ENCODE results near the gene MOV10L1.
"Not testable (repeated sequence)": the region's sequence is repeated elsewhere in the genome, so short reads cannot be mapped to it uniquely, and the experiment has no call there.

Gene MOV10L1

DNA sequence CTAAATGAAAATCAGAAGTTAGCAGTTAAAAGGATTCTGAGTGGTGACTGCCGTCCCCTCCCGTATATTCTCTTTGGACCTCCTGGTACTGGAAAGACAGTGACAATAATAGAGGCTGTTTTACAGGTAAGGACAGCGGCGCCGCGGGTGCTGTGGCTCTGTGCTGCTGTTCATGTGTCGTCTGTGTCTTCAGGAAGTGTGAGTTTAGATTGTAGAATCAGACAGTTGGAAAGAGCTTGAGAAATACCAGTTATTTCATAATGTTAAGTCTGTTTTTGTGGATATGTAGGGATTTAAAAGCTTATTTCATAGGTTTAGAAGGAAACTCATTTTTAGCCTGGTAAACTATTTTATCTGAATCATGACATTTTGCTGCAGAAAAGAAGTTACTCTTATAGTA is 53.3 kb downstream of the MOV10L1 start:
- TF ChIP-seq, protein P1, sequence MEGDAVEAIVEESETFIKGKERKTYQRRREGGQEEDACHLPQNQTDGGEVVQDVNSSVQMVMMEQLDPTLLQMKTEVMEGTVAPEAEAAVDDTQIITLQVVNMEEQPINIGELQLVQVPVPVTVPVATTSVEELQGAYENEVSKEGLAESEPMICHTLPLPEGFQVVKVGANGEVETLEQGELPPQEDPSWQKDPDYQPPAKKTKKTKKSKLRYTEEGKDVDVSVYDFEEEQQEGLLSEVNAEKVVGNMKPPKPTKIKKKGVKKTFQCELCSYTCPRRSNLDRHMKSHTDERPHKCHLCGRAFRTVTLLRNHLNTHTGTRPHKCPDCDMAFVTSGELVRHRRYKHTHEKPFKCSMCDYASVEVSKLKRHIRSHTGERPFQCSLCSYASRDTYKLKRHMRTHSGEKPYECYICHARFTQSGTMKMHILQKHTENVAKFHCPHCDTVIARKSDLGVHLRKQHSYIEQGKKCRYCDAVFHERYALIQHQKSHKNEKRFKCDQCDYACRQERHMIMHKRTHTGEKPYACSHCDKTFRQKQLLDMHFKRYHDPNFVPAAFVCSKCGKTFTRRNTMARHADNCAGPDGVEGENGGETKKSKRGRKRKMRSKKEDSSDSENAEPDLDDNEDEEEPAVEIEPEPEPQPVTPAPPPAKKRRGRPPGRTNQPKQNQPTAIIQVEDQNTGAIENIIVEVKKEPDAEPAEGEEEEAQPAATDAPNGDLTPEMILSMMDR (IDR thresholded peaks at IDR 0.05; ENCODE audit: poor library complexity, severe bottlenecking), result no peak
- ATAC-seq (ENCODE audit: low read depth), result no peak
- Histone ChIP-seq H3K4me1 (ENCODE audit: insufficient read depth, poor library complexity, severe bottlenecking) (no peaks in the 10 kb centered on the region), H3K9me3 (ENCODE audit: severe bottlenecking) (no peaks in the 10 kb centered on the region), H3K36me3 (ENCODE audit: low read depth) (no peaks in the 10 kb centered on the region), H3K4me3 (ENCODE audit: severe bottlenecking) (no peak overlapping the region), H3K27ac (ENCODE audit: poor library complexity, severe bottlenecking) (no peak overlapping the region), H3K27me3 (ENCODE audit: insufficient read depth, poor library complexity, severe bottlenecking) (no peaks in the 10 kb centered on the region)
- no peak for DNase-seq (ENCODE audit: low spot score)

DNA sequence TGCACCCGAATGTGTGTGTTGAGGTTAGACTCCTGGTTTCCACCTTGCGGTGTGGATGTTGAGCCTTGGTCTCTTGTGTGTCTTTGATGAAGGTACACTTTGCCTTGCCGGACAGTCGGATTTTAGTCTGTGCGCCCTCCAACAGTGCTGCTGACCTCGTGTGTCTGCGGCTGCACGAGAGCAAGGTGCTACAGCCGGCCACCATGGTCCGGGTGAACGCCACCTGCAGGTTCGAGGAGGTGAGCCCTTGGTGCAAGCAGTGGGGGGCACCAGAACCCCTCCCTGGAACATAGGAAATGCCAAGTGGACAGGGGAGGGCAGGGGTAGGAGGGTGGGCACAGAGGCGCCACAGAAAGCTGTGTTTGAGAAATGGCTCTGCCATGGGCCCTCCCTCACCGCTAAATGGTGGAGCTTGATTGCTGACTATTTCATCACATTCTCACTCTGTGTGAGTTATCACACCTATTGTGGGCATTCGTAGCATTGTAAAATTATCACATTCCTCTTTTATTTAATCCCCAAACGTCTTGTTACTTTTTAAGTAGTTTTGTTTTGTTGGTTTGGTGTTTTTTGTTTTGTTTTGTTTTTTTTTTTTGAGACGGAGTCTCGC is 54.3 kb downstream of the MOV10L1 start:
- Histone ChIP-seq H3K27ac (ENCODE audit: poor library complexity, severe bottlenecking) (no peak overlapping the region), H3K4me3 (ENCODE audit: severe bottlenecking) (no peak overlapping the region), H3K36me3 (ENCODE audit: low read depth) (no peaks in the 10 kb centered on the region), H3K27me3 (ENCODE audit: insufficient read depth, poor library complexity, severe bottlenecking) (no peaks in the 10 kb centered on the region), H3K9me3 (ENCODE audit: severe bottlenecking) (no peaks in the 10 kb centered on the region), H3K4me1 (ENCODE audit: insufficient read depth, poor library complexity, severe bottlenecking) (no peaks in the 10 kb centered on the region)
- no peak for DNase-seq (ENCODE audit: low spot score)
- no peak for ATAC-seq (ENCODE audit: low read depth)
- TF ChIP-seq, protein P1 (IDR thresholded peaks at IDR 0.05; ENCODE audit: poor library complexity, severe bottlenecking), result no peak

DNA sequence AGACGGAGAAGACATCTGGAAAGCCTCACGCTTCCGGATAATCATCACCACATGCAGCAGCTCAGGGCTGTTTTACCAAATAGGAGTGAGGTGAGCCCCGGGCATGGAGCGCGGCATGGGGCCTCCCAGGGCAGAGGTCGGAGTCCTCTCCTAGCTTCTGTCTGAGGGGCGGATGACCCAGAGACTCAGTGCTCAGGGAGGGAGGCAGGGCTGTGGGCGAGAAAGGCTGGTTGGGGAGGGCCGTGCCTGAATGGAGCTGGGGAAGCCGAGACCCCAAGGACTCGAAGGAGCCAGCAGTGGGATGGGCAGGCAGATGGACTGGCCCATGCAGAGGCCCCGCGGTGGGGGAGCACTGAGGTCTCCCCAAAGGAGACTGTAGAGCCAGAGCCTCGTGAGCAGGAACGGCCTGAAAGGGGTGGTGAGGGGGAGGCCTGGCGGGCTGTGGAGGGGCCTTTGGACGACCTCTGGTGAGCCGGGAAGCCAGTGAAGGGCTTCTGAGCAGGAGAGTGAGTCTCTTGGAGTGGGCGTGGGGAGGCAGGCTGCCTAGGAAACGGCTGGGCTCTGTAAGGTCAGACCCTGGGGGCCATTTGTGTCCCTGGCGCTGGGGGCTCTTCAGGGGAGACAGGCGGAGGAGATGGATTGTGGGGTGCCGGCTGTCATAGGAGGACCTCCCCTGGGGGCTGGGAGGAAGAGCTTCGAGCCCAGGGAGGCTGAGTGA is 56.1 kb downstream of the MOV10L1 start:
- H3K4me1 ChIP-seq (ENCODE audit: insufficient read depth, poor library complexity, severe bottlenecking), result no peaks in the 10 kb centered on the region
- H3K27me3 ChIP-seq (ENCODE audit: insufficient read depth, poor library complexity, severe bottlenecking), result no peaks in the 10 kb centered on the region
- no peak overlapping the region for H3K4me3 ChIP-seq (ENCODE audit: severe bottlenecking)
- H3K27ac ChIP-seq (ENCODE audit: poor library complexity, severe bottlenecking), result no peak overlapping the region
- TF ChIP-seq, protein P1 (IDR thresholded peaks at IDR 0.05; ENCODE audit: poor library complexity, severe bottlenecking), result no peak
- no peak for DNase-seq (ENCODE audit: low spot score)
- H3K36me3 ChIP-seq (ENCODE audit: low read depth), result no peaks in the 10 kb centered on the region
- no peaks in the 10 kb centered on the region for H3K9me3 ChIP-seq (ENCODE audit: severe bottlenecking)
- ATAC-seq (ENCODE audit: low read depth), result no peak

DNA sequence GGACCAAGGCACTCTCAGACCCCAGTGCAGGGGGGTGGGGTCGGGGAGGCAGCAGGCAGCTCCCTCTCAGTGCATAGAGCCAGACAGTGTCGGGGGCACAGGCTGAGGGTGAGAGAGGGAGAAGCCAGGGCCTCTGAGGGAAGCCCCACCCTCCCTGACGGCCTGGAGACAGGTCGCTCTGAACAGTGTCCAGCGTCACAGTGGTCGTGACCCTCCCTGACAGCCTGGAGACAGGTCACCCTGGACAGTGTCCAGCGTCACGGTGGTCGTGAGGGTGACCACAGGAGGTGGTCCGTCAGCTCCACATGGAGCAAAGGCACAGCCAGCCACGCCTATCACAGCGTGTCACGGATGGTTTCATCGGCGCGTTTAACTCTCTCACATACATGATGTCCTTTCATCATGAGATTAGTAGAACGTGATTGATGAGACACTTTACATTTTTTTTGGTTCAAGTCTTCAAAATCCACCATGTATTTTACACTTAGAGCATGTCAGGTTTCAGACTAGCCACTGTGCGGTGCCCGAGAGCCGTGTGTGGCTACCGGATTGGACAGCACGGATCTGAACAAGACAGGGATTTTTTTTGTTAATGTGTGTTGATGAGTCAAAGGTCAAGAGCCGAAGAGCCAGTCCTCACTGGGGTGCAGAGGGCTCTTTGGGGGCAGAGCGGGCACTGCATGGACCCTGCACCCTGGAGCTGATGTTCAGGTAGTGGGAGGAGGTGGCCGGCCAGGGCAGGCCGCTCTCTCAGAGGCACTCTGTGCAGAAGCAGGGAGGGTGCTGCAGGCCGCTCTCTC is 56.8 kb downstream of the MOV10L1 start:
- DNase-seq (ENCODE audit: low spot score) (no peak), ATAC-seq (ENCODE audit: low read depth) (peak; percentile 51)
- Histone ChIP-seq H3K9me3 (ENCODE audit: severe bottlenecking) (no peaks in the 10 kb centered on the region), H3K36me3 (ENCODE audit: low read depth) (no peaks in the 10 kb centered on the region), H3K4me1 (ENCODE audit: insufficient read depth, poor library complexity, severe bottlenecking) (no peaks in the 10 kb centered on the region), H3K4me3 (ENCODE audit: severe bottlenecking) (no peak overlapping the region), H3K27me3 (ENCODE audit: insufficient read depth, poor library complexity, severe bottlenecking) (no peaks in the 10 kb centered on the region), H3K27ac (ENCODE audit: poor library complexity, severe bottlenecking) (no peak overlapping the region)
- TF ChIP-seq, protein P1 (IDR thresholded peaks at IDR 0.05; ENCODE audit: poor library complexity, severe bottlenecking), result peak; percentile 87

DNA sequence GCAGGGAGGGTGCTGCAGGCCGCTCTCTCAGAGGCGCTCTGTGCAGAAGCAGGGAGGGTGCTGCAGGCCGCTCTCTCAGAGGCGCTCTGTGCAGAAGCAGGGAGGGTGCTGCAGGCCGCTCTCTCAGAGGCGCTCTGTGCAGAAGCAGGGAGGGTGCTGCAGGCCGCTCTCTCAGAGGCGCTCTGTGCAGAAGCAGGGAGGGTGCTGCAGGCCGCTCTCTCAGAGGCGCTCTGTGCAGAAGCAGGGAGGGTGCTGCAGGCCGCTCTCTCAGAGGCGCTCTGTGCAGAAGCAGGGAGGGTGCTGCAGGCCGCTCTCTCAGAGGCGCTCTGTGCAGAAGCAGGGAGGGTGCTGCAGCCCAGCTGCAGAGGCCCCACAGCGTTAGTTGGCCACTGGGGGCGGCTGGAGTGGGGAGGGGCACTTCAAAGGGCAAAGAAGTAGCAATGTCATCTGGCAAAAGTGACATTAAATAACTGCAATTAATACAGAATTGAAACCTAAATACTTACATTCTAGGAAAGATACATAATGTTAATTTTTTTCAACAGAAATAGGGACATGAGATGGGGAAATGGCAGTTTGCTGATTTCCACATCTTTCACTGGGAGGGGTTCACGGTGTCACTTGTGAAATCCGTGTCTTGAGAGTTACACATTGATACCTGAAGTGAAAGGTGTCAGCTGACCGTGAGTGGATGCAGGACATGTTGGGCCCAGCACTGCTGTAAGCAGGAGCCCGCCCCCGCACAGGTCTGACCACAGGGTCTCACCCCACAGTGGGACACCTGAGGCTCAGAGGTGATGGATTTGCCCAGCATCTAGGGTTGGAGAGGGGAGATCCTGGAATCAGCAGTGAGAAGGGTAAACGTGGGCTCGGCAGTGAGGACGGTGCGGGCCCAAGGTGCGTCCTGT is 57.7 kb downstream of the MOV10L1 start:
- not testable (repeated sequence) for ATAC-seq (ENCODE audit: low read depth); H3K36me3 ChIP-seq (ENCODE audit: low read depth); H3K4me3 ChIP-seq (ENCODE audit: severe bottlenecking)

More for the DNA sequence above, 57.7 kb downstream of the MOV10L1 start:
- not testable (repeated sequence) for H3K27me3 ChIP-seq (ENCODE audit: insufficient read depth, poor library complexity, severe bottlenecking); DNase-seq (ENCODE audit: low spot score); H3K27ac ChIP-seq (ENCODE audit: poor library complexity, severe bottlenecking); H3K9me3 ChIP-seq (ENCODE audit: severe bottlenecking); H3K4me1 ChIP-seq (ENCODE audit: insufficient read depth, poor library complexity, severe bottlenecking)

Measured in RWPE2 (cell line).